Measurements from ENCODE around the gene NAPEPLD.
"Not testable (repeated sequence)": the region's sequence is repeated elsewhere in the genome, so short reads cannot be mapped to it uniquely, and the experiment has no call there.

The NAPEPLD gene

GRCh38 chr7:103092321-103092720, 56.6 kb downstream of the NAPEPLD start:
- not testable (repeated sequence) for H3K4me3 ChIP-seq (ENCODE audit: low read depth in 1 of 5, low read length in 5 of 5); H3K4me1 ChIP-seq (ENCODE audit: control insufficient read depth in 5 of 5, insufficient read depth in 5 of 5, low read length in 5 of 5); H3K9ac ChIP-seq (ENCODE audit: low read length in 5 of 5); H3K9me3 ChIP-seq (ENCODE audit: control insufficient read depth in 5 of 5, low read length in 5 of 5); H3K27me3 ChIP-seq (ENCODE audit: control insufficient read depth in 5 of 5, insufficient read depth in 4 of 5, low read length in 5 of 5); H3K27ac ChIP-seq (ENCODE audit: low read depth, low read length)
- peaks cover 19 to 35% (median 27%) of the 10 kb centered on the region in 5 donors for H3K36me3 ChIP-seq (ENCODE audit: control insufficient read depth in 5 of 5, insufficient read depth in 5 of 5, low read length in 5 of 5)

GRCh38 chr7:103083210-103083609, 65.7 kb downstream of the NAPEPLD start:
- Histone ChIP-seq H3K4me1 (ENCODE audit: control insufficient read depth in 5 of 5, insufficient read depth in 5 of 5, low read length in 5 of 5) (no peaks in the 10 kb centered on the region), H3K9me3 (ENCODE audit: control insufficient read depth in 5 of 5, low read length in 5 of 5) (no peaks in the 10 kb centered on the region), H3K36me3 (ENCODE audit: control insufficient read depth in 5 of 5, insufficient read depth in 5 of 5, low read length in 5 of 5) (peaks cover 17 to 38% (median 32%) of the 10 kb centered on the region in 5 donors), H3K9ac (ENCODE audit: low read length in 5 of 5) (no peak overlapping the region), H3K4me3 (ENCODE audit: low read depth in 1 of 5, low read length in 5 of 5) (no peak overlapping the region), H3K27me3 (ENCODE audit: control insufficient read depth in 5 of 5, insufficient read depth in 4 of 5, low read length in 5 of 5) (no peaks in the 10 kb centered on the region), H3K27ac (ENCODE audit: low read depth, low read length) (no peak overlapping the region)

GRCh38 chr7:103082497-103082896, 66.4 kb downstream of the NAPEPLD start:
- H3K4me1 ChIP-seq (ENCODE audit: control insufficient read depth in 5 of 5, insufficient read depth in 5 of 5, low read length in 5 of 5), result no peaks in the 10 kb centered on the region
- no peak overlapping the region for H3K9ac ChIP-seq (ENCODE audit: low read length in 5 of 5)

GRCh38 chr7:103080923-103081322, 68.0 kb downstream of the NAPEPLD start:
- Histone ChIP-seq H3K27me3 (ENCODE audit: control insufficient read depth in 5 of 5, insufficient read depth in 4 of 5, low read length in 5 of 5) (no peaks in the 10 kb centered on the region), H3K4me3 (ENCODE audit: low read depth in 1 of 5, low read length in 5 of 5) (no peak overlapping the region), H3K4me1 (ENCODE audit: control insufficient read depth in 5 of 5, insufficient read depth in 5 of 5, low read length in 5 of 5) (peaks cover 0 to 10% (median 5%) of the 10 kb centered on the region in 5 donors), H3K27ac (ENCODE audit: low read depth, low read length) (no peak overlapping the region), H3K36me3 (ENCODE audit: control insufficient read depth in 5 of 5, insufficient read depth in 5 of 5, low read length in 5 of 5) (peaks cover 13 to 24% (median 17%) of the 10 kb centered on the region in 5 donors), H3K9me3 (ENCODE audit: control insufficient read depth in 5 of 5, low read length in 5 of 5) (no peaks in the 10 kb centered on the region), H3K9ac (ENCODE audit: low read length in 5 of 5) (no peak overlapping the region)

More at GRCh38 chr7:103082497-103082896, 66.4 kb downstream of the NAPEPLD start:
- no peak overlapping the region for H3K4me3 ChIP-seq (ENCODE audit: low read depth in 1 of 5, low read length in 5 of 5)
- H3K27ac ChIP-seq (ENCODE audit: low read depth, low read length), result no peak overlapping the region
- no peaks in the 10 kb centered on the region for H3K27me3 ChIP-seq (ENCODE audit: control insufficient read depth in 5 of 5, insufficient read depth in 4 of 5, low read length in 5 of 5)
- peaks cover 15 to 34% (median 25%) of the 10 kb centered on the region in 5 donors for H3K36me3 ChIP-seq (ENCODE audit: control insufficient read depth in 5 of 5, insufficient read depth in 5 of 5, low read length in 5 of 5)
- H3K9me3 ChIP-seq (ENCODE audit: control insufficient read depth in 5 of 5, low read length in 5 of 5), result no peaks in the 10 kb centered on the region

- no peak overlapping the region for H3K27ac ChIP-seq (ENCODE audit: low read depth, low read length)
- no peak overlapping the region for H3K9ac ChIP-seq (ENCODE audit: low read length in 5 of 5)
- H3K9me3 ChIP-seq (ENCODE audit: control insufficient read depth in 5 of 5, low read length in 5 of 5), result no peaks in the 10 kb centered on the region
- no peaks in the 10 kb centered on the region for H3K27me3 ChIP-seq (ENCODE audit: control insufficient read depth in 5 of 5, insufficient read depth in 4 of 5, low read length in 5 of 5)
- peaks cover 0 to 16% (median 10%) of the 10 kb centered on the region in 5 donors for H3K4me1 ChIP-seq (ENCODE audit: control insufficient read depth in 5 of 5, insufficient read depth in 5 of 5, low read length in 5 of 5)
- peaks cover 11 to 17% (median 12%) of the 10 kb centered on the region in 5 donors for H3K36me3 ChIP-seq (ENCODE audit: control insufficient read depth in 5 of 5, insufficient read depth in 5 of 5, low read length in 5 of 5)
- H3K4me3 ChIP-seq (ENCODE audit: low read depth in 1 of 5, low read length in 5 of 5), result no peak overlapping the region
Measured at GRCh38 chr7:103079836-103080235, 69.1 kb downstream of the NAPEPLD start.

- H3K9me3 ChIP-seq (ENCODE audit: control insufficient read depth in 5 of 5, low read length in 5 of 5); H3K27me3 ChIP-seq (ENCODE audit: control insufficient read depth in 5 of 5, insufficient read depth in 4 of 5, low read length in 5 of 5); H3K4me3 ChIP-seq (ENCODE audit: low read depth in 1 of 5, low read length in 5 of 5); H3K27ac ChIP-seq (ENCODE audit: low read depth, low read length); H3K9ac ChIP-seq (ENCODE audit: low read length in 5 of 5); H3K36me3 ChIP-seq (ENCODE audit: control insufficient read depth in 5 of 5, insufficient read depth in 5 of 5, low read length in 5 of 5): not testable (repeated sequence)
- peaks cover 3 to 23% (median 17%) of the 10 kb centered on the region in 5 donors for H3K4me1 ChIP-seq (ENCODE audit: control insufficient read depth in 5 of 5, insufficient read depth in 5 of 5, low read length in 5 of 5)
Measured at GRCh38 chr7:103078226-103078625, 70.7 kb downstream of the NAPEPLD start.

GRCh38 chr7:103077318-103077717, 71.6 kb downstream of the NAPEPLD start:
- no peaks in the 10 kb centered on the region for H3K27me3 ChIP-seq (ENCODE audit: control insufficient read depth in 5 of 5, insufficient read depth in 4 of 5, low read length in 5 of 5)

GRCh38 chr7:103076764-103077163, 72.1 kb downstream of the NAPEPLD start:
- Histone ChIP-seq H3K27me3 (ENCODE audit: control insufficient read depth in 5 of 5, insufficient read depth in 4 of 5, low read length in 5 of 5) (no peaks in the 10 kb centered on the region), H3K4me1 (ENCODE audit: control insufficient read depth in 5 of 5, insufficient read depth in 5 of 5, low read length in 5 of 5) (peaks cover 3 to 23% (median 17%) of the 10 kb centered on the region in 5 donors), H3K4me3 (ENCODE audit: low read depth in 1 of 5, low read length in 5 of 5) (no peak overlapping the region), H3K9ac (ENCODE audit: low read length in 5 of 5) (no peak overlapping the region), H3K9me3 (ENCODE audit: control insufficient read depth in 5 of 5, low read length in 5 of 5) (no peaks in the 10 kb centered on the region), H3K27ac (ENCODE audit: low read depth, low read length) (no peak overlapping the region), H3K36me3 (ENCODE audit: control insufficient read depth in 5 of 5, insufficient read depth in 5 of 5, low read length in 5 of 5) (no peaks in the 10 kb centered on the region)

More at GRCh38 chr7:103077318-103077717, 71.6 kb downstream of the NAPEPLD start:
- Histone ChIP-seq H3K4me3 (ENCODE audit: low read depth in 1 of 5, low read length in 5 of 5) (no peak overlapping the region), H3K36me3 (ENCODE audit: control insufficient read depth in 5 of 5, insufficient read depth in 5 of 5, low read length in 5 of 5) (no peaks in the 10 kb centered on the region), H3K9me3 (ENCODE audit: control insufficient read depth in 5 of 5, low read length in 5 of 5) (no peaks in the 10 kb centered on the region), H3K9ac (ENCODE audit: low read length in 5 of 5) (no peak overlapping the region), H3K4me1 (ENCODE audit: control insufficient read depth in 5 of 5, insufficient read depth in 5 of 5, low read length in 5 of 5) (peaks cover 3 to 23% (median 17%) of the 10 kb centered on the region in 5 donors), H3K27ac (ENCODE audit: low read depth, low read length) (no peak overlapping the region)

- H3K27me3 ChIP-seq (ENCODE audit: control insufficient read depth in 5 of 5, insufficient read depth in 4 of 5, low read length in 5 of 5), result no peaks in the 10 kb centered on the region
- H3K36me3 ChIP-seq (ENCODE audit: control insufficient read depth in 5 of 5, insufficient read depth in 5 of 5, low read length in 5 of 5), result no peaks in the 10 kb centered on the region
Measured at GRCh38 chr7:103075337-103075918, 73.5 kb downstream of the NAPEPLD start.

GRCh38 chr7:103074519-103075336, 74.2 kb downstream of the NAPEPLD start, which contains the start of the genes ARMC10 and FBXL13:
Gene ARMC10 (plus strand): TSS chr7:103075140. CDS start chr7:103075273, 133 bp downstream.
Gene FBXL13 (minus strand): TSS chr7:103074796.
- Histone ChIP-seq H3K4me1 (ENCODE audit: control insufficient read depth in 5 of 5, insufficient read depth in 5 of 5, low read length in 5 of 5) (peaks cover 3 to 23% (median 17%) of the 10 kb centered on the region in 5 donors), H3K9ac (ENCODE audit: low read length in 5 of 5) (peak within 1 kb of the TSS; percentile 79 to 92 (median 87)), H3K4me3 (ENCODE audit: low read depth in 1 of 5, low read length in 5 of 5) (peak within 1 kb of the TSS; percentile 75 to 99 (median 85)), H3K36me3 (ENCODE audit: control insufficient read depth in 5 of 5, insufficient read depth in 5 of 5, low read length in 5 of 5) (no peaks in the 10 kb centered on the region), H3K9me3 (ENCODE audit: control insufficient read depth in 5 of 5, low read length in 5 of 5) (no peaks in the 10 kb centered on the region), H3K27ac (ENCODE audit: low read depth, low read length) (peak within 1 kb of the TSS; percentile 71), H3K27me3 (ENCODE audit: control insufficient read depth in 5 of 5, insufficient read depth in 4 of 5, low read length in 5 of 5) (no peaks in the 10 kb centered on the region)

More at GRCh38 chr7:103075337-103075918, 73.5 kb downstream of the NAPEPLD start:
- Histone ChIP-seq H3K9me3 (ENCODE audit: control insufficient read depth in 5 of 5, low read length in 5 of 5) (no peaks in the 10 kb centered on the region), H3K27ac (ENCODE audit: low read depth, low read length) (peak overlapping the region; percentile 71), H3K9ac (ENCODE audit: low read length in 5 of 5) (peak overlapping the region; percentile 79 to 92 (median 87)), H3K4me3 (ENCODE audit: low read depth in 1 of 5, low read length in 5 of 5) (peak overlapping the region; percentile 75 to 95 (median 79)), H3K4me1 (ENCODE audit: control insufficient read depth in 5 of 5, insufficient read depth in 5 of 5, low read length in 5 of 5) (peaks cover 3 to 23% (median 17%) of the 10 kb centered on the region in 5 donors)
